ENCODE results near the gene METRNL. TPM values are rescaled to one million over a fixed set of nuclear protein-coding genes. Genes with fewer than 3 reads are reported as not detected.
"Not testable (repeated sequence)": the region's sequence is repeated elsewhere in the genome, so short reads cannot be mapped to it uniquely, and the experiment has no call there.

Gene METRNL, protein sequence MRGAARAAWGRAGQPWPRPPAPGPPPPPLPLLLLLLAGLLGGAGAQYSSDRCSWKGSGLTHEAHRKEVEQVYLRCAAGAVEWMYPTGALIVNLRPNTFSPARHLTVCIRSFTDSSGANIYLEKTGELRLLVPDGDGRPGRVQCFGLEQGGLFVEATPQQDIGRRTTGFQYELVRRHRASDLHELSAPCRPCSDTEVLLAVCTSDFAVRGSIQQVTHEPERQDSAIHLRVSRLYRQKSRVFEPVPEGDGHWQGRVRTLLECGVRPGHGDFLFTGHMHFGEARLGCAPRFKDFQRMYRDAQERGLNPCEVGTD
- 10 to 100 TPM; 45.9 to 80.0 (median 47.4) TPM for polyA plus RNA-seq (ENCODE audit: insufficient read length in 4 of 4)

DNA sequence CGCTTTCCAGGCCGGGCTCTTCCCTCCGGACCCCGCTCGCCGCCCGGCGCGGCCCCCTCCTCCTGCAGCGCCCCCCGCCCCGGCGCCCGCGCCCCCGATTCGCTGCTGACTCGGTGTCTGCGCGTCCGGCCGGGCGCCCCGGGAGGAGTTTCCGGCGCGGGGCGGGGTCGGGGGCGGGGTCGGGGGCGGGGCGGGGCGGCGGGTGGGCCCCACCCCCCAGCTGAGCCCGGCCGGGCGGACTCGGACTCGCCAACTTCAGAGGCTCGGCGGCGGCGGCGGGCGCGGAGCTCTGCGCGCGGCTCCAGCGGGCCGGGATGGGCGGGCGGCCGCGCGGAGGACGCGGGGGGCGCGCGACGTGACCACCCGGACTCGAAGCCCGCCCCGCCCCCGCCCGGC, at the start of gene METRNL:
Gene METRNL (plus strand): TSS at position 258 of the 396 bp plus-strand sequence. CDS start 207 bp downstream, outside the sequence.
- DNase-seq (ENCODE audit: low read depth in 4 of 4, low spot score in 3 of 4) = no peak

DNA sequence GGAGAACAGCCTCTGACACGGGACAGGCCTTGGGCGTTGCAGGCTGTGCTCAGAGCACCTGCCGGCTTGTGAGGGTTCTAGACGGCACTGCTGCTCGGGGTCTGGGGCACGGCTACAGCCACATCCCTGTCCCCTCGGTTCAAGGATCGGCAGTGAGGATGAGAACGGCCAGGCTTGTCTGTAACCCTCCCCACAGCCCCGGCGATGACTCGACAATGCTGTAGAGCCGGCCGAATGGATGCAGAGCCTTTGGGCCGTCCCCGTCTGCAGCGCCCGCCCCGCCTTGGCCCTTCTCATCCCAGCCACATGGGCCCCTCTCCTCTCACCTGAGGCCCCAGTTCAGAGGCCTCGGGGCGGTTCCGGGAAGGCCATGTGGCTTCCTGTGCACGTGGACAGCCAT, 49.0 kb upstream of the METRNL start:
- no peak for DNase-seq (ENCODE audit: low read depth in 4 of 4, low spot score in 3 of 4)

DNA sequence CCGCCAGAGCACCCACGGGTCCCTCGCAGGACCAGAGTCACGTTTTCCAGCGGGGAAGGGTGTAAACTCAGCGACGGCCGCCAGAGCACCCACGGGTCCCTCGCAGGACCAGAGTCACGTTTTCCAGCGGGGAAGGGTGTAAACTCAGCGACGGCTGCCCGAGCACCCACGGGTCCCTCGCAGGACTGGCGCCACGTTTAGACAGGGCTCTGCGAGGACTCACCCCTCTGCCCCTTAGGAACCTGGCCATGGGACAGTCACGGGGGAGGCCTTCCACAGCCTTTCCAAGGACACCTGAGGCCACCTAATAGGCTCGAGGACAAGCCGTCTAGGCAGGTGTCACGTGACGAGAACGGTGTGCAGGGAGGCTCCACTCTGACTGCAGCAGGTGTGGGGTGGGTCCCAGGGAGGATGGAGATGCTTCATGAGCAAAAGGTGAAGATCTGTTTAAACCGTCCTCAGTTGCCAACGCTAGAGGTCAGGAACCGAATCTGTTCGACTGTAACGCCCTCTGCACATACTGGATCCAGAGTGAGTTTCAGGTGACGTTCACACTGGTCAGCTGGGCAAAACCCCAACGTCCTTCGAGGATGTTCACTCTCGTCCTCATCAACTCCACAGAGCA, 48.0 kb upstream of the METRNL start:
- no peak for DNase-seq (ENCODE audit: low read depth in 4 of 4, low spot score in 3 of 4)

DNA sequence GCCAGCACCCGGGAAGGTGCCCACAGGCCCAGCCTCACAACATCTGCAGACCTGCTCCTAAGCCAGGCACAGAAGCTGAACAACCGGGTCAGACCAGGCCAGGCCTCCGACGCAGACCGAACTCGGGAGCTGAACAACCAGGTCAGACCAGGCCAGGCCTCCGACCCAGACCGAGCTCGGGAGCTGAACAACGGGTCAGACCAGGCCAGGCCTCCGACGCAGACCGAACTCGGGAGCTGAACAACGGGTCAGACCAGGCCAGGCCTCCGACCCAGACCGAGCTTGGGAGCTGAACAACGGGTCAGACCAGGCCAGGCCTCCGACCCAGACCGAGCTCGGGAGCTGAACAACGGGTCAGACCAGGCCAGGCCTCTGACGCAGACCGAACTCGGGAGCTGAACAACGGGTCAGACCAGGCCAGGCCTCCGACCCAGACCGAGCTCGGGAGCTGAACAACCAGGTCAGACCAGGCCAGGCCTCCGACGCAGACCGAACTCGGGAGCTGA, 47.4 kb upstream of the METRNL start:
- not testable (repeated sequence) for DNase-seq (ENCODE audit: low read depth in 4 of 4, low spot score in 3 of 4)

DNA sequence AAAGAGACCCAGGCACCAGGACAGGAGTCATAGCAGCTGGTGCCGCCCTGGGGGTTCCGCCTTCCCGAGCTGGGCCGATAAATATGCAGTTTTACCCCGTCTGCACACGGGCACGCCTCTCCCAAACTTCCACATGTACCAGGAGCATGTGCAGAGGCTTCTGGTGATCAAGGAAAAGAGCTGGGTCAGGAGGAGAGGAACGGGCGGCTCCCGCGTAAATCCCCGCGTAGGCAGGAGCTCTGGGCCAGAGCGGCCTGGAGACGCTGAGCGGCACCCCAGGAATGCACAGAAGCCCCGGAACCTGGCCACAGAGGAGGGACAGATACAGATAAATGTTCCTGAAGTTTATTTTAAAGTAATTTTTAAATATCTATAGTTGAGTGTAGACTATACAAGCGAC, 46.6 kb upstream of the METRNL start:
- no peak for DNase-seq (ENCODE audit: low read depth in 4 of 4, low spot score in 3 of 4)

DNA sequence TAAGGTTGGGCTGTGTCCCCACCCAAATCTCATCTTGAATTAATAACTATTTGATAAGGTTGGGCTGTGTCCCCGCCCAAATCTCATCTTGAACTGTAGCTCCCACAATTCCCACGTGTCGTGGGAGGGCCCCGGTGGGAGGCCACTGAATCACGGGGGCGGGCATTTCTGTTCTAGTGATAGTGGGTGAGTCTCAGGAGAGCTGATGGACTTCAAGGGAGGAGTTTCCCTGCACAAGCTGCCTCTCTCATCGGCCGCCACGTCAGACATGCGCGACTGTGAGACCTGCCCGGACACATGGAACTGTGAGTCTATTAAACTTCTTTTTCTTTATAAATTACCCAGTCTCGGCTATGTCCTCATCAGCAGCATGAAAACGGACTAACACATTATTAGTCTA, 44.9 kb upstream of the METRNL start:
- no peak for DNase-seq (ENCODE audit: low read depth in 4 of 4, low spot score in 3 of 4)

DNA sequence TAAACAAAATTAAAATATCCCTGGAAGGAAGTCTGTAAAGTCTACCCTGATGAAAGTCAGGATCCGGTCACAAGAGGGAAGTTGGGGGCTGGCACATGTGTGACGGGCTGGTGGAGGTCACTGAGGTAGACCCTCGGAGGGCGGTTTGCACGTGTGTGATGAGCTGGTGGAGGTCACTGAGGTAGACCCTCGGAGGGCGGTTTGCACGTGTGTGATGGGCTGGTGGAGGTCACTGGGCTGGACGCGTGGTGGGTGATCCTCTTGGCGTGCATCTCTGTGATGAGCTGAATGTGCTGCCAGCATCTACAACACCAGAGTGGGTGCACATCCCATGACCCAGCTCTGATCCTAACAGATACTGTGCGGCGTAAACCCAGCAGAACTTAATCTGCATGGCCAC, 43.7 kb upstream of the METRNL start:
- no peak for DNase-seq (ENCODE audit: low read depth in 4 of 4, low spot score in 3 of 4)

DNA sequence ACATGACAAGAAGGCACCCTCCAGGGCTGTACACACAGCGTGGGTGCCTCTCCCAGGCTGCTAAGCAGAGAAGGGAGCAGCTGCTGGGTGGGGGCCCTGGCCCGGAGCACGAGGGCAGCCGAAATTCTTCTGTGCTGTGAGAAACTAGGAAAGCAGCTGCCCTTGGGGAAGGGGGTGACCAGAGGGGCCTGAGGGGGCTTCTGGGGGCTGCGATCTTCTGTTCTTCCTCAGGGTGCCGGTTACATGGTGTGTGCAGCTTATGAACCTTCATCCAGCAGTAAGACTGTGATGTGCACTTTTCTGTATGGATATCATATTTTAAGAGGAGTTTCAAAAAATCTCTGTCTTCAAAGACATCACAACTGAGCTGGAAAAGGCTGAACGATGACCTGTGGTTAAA, 43.2 kb upstream of the METRNL start:
- DNase-seq (ENCODE audit: low read depth in 4 of 4, low spot score in 3 of 4) = no peak

DNA sequence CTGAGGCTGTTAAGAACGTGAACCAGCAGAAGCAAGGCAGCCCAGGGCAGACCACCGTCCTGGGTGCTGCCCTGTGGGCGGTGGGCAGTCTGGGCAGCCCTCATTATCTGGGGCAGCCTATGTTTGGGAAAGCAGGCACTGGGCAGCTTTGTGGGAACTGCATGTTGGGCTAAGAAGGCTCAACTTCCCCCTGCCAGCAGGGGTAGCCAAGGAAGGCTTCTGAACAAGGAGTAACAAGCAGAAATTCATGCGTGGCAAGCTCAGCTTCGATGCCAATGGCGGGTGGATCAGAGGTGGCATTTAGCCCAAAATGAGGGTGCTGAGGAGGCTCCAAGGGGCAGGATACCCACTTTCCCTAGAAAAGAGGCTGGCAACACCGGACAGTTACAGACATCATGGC, 42.7 kb upstream of the METRNL start:
- DNase-seq (ENCODE audit: low read depth in 4 of 4, low spot score in 3 of 4) = no peak

DNA sequence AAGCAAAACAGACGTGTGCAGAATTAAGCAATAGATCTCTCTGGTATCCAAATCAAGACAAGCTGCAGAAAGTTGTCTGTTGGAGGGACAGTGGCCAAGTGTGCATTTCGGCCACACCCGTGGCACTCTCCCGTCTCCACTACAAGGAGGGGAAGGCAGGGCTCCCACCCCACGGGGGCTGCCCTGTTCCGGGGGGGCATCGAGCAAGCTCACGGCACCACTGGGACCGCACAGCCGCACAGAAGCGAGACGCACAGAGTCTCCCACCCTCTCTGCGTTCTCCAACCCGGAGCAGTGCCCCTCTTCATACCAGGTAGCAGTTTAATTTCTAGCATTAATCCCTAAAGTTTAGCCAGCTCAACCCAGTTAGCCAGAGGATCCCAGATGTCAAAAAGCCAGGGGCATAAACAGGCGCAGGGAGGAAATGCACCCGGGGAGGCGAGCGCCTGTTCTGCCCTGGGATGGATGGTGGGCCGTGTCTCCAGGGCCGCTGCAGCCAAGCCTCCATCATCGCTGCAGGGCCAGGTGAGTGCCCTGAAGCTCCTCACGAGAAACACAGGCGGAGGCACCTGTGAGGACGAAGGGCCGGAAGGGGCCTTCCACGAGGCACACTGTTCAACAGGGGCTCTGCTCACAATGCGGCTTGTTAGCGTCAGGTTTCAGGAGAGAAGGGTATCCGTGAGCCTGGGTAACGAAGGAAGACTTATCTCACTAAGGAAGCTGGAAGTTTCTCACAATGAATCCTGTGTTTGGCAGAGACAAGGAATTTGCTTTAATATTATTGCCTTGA, 42.1 kb upstream of the METRNL start:
- DNase-seq (ENCODE audit: low read depth in 4 of 4, low spot score in 3 of 4) = no peak

DNA sequence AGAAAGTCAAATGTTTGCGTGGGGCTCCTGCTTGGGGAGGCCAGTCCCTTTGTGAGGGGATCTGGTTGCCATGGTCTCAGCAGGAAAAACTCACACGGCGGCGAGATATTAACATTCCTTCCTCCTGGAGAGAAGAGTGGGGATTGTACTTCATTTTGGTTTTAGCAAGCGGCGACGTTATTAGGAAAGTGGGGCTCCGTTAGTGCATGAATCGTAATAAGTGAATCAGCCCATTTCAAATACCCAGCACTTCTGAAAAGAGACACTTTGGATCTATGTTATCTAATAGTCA, 41.6 kb upstream of the METRNL start:
- DNase-seq (ENCODE audit: low read depth in 4 of 4, low spot score in 3 of 4) = no peak

DNA sequence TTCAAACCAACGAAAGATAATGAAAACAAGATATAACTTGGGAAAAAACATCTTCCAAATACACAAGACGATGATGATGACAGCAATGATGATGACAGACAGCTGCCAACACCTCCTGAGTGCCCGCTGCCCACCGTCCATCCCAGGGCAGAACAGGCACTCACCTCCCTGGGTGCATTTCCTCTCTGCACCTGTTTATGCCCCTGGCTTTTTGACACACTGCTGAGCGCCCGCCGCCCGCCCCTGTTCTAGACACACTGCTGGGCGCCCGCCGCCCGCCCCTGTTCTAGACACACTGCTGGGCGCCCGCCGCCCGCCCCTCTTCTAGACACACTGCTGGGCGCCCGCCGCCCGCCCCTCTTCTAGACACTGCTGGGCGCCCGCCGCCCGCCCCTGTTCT, 40.4 kb upstream of the METRNL start:
- not testable (repeated sequence) for DNase-seq (ENCODE audit: low read depth in 4 of 4, low spot score in 3 of 4)

DNA sequence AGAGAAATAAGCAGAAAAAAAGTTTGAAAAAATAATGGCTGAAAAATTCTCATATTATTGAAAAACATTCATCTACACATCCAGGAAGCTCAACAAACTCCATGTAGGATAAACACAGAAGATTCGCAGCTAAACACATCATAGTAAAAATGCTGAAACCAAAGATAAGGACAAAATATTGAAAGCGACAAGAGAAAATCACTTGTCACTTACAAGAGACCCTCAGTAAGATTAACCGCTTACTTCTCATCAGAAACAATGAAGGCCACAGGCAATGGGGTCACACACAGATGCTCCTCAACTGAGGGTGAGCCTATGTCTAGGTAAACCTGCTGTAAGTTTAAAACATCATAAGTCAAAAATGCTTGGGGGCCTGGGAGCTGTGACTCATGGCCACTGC, 38.1 kb upstream of the METRNL start:
- no peak for DNase-seq (ENCODE audit: low read depth in 4 of 4, low spot score in 3 of 4)

DNA sequence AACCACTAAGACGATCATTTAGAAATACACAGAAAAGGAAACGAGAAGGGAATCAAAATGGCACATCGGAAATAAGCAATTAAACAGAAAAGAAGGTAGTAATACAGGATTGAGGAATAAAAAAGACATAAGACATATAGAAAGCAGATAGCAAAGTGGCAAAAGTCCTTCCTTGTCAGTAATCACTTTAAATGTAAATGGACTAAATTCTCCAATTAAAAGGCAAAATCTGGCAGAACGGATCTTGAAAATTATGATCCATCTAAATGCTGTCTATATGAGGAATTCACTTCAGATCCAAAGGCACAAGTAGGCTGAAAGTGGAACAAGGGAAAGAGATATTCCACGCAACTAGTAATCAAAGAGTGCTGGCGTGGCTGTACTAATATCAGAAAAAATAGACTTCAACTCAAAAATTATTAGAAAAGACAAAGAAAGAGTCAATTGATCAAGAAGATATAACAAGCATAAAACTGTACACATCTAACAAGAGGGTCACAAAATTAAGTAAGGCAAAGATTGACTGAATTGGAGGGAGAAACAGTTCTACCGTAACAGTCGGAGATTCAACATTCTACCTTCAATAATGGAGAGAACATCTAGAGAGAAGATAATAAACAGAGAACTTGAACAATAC, 36.8 kb upstream of the METRNL start:
- DNase-seq (ENCODE audit: low read depth in 4 of 4, low spot score in 3 of 4) = no peak

DNA sequence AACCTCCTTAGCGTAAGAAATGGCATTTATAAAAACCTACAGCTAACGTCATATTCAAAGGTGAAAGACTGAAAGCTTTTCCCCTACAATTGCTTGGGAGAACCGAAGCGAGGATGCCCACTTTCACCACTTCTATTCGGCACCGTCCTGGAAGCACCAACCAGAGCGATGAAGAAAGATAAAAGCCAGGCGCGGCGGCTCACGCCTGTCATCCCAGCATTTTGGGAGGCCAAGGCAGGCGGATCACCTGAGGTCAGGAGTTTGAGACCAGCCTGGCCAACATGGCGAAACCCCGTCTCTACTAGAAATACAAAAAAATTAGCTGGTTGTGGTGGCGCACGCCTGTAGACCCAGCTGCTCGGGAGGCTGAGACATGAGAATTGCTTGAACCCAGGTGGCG, 34.9 kb upstream of the METRNL start:
- DNase-seq (ENCODE audit: low read depth in 4 of 4, low spot score in 3 of 4) = not testable (repeated sequence)

DNA sequence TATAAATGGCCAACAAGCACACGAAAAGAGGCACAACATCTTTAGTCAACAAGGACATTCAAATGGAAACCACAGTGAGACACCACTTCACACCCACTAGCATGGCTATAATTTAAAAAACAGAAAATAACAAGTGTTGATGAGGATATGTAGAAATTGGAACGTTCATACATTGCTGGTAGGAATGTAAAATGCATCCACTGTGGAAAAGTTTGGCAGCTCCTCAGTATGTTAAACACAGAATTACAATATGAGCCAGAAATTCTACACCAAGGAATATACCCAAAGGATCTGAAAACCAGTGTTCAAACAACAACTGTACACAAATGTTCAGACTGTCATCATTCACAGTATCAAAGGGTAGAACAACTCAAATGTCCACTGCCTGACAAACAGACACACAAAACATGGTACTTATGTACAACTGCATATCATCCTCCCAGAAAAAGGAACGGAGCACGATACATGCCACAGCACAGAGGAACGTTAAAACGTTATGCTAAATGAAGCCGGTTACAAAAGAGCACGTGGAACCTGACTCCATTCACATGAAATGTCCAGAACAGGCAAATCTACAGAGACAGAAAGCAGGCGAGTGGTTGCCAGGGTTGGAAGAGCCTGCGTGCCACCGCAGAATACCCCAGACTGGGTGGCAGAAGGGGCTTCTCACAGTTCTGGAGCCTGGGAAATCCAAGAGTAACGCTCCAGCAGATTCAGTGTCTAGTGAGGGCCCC, 32.8 kb upstream of the METRNL start:
- DNase-seq (ENCODE audit: low read depth in 4 of 4, low spot score in 3 of 4) = no peak

DNA sequence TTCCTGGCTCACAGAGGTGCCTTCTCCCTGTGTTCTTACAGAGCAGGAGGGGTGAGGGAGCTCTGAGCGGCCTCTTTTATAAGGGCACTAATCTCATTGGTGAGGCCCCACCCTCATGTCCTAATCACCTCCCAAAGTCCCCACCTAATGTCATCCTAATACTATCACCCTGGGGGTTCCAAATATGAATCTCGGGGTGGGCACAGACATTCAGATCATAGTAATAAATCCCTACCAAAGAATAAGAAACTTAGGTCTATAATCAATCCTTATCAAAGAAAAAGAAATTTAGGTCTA, 32.3 kb upstream of the METRNL start:
- DNase-seq (ENCODE audit: low read depth in 4 of 4, low spot score in 3 of 4) = no peak

DNA sequence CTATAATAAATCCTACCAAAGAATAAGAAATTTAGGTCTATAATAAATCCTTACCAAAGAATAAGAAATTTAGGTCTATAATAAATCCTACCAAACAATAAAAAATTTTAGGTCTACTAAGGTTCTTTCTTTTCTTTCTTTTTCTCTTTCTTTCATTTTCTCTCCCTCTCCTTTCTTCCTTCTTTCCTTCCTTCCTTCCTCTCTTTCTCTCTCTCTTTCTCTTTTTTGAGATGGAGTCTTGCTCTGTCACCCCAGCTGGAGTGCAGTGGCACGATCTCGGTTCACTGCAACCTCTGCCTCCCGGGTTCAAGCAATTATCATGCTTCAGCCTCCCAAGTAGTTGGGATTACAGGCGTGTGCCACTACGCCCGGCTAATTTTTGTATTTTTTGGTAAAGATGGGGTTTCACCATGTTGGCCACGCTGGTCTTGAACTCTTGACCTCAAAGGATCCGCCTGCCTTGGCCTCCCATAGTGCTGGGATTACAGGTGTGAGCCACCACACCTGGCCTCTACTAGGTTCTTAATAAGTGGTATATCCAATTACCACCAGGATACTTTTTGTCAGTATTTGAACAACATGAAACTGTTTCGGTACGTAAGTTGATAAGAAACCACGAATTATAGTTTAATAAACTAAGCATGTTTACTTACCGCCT, 31.5 kb upstream of the METRNL start:
- not testable (repeated sequence) for DNase-seq (ENCODE audit: low read depth in 4 of 4, low spot score in 3 of 4)

DNA sequence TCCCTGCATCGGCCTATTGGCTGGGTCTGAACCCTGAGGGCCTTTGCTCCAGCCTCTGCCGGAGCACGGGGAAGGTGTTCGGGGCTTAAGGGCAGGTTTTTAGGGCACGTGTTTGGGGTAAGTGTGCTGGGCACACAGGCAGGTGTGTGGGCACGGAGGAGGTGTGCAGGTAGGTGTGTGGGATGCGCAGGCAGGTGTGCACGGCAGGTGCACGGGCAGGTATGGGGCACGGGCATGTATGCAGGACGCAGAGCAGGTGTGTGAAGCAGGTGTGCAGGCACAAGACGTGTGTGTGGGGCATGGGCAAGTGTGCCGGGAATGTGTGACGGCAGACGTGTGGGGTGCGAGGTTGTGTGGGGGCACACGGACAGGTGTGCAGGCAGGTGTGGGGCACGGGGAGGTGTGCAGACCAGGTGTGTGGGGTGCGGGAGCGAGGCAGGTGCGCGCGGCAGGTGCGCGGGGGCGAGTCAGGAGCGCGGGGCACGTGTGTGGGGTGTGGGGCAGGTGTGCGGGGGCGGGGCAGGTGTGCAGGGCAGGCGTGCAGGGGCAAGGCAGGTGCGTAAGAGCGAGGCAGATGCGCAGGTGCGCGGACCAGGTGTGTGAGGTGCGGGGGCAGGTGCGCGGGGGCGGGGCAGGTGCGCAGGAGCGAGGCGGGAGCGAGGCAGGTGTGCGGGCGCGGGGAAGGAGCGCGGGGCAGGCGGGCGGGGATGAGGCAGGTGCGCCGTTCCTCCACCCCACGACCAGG, 28.6 kb upstream of the METRNL start:
- DNase-seq (ENCODE audit: low read depth in 4 of 4, low spot score in 3 of 4) = no peak

All from right renal pelvis (tissue), 4 donors.